Stimulated activated memory B cell treated with anti-CD40 and anti-IgM and Interleukin-4, amounts not matched to agents 10 μg/mL and 1 μg/mL and 100 μg/mL, for 72 hours (primary cell): ENCODE results near the gene DCHS2.

Source experiments
- ATAC-seq: fragments of 150-1000 bp; cut with Tn5 transposase; 2 replicates; pipeline ENCODE4 v1.10.0; 2021
- H3K27ac Mint-ChIP-seq: one replicate; pipeline ENCODE4 v1.8.0; 2022; ENCODE audit warnings: mild to moderate bottlenecking, mixed read lengths
- H3K27me3 Mint-ChIP-seq: one replicate; pipeline ENCODE4 v1.8.0; 2022; ENCODE audit warnings: mixed read lengths
- H3K36me3 Mint-ChIP-seq: one replicate; pipeline ENCODE4 v1.8.0; 2022; ENCODE audit warnings: mixed read lengths
- H3K4me1 Mint-ChIP-seq: one replicate; pipeline ENCODE4 v1.8.0; 2022; ENCODE audit warnings: mixed read lengths
- H3K4me3 Mint-ChIP-seq: one replicate; pipeline ENCODE4 v1.8.0; 2022; ENCODE audit warnings: mild to moderate bottlenecking, moderate library complexity, mixed read lengths
- H3K9me3 Mint-ChIP-seq: one replicate; pipeline ENCODE4 v1.8.0; 2022; ENCODE audit warnings: mixed read lengths

DCHS2 gene

GRCh38 chr4:154345359-154345758 lies 146.2 kb downstream of the DCHS2 start:
- H3K9me3 Mint-ChIP-seq = no peaks in the 10 kb centered on the region
- H3K4me1 Mint-ChIP-seq = no peaks in the 10 kb centered on the region
- H3K36me3 Mint-ChIP-seq = no peaks in the 10 kb centered on the region
- no peaks in the 10 kb centered on the region for H3K27me3 Mint-ChIP-seq
- H3K27ac Mint-ChIP-seq = no peak overlapping the region
- ATAC-seq = no peak
- H3K4me3 Mint-ChIP-seq = no peak overlapping the region

GRCh38 chr4:154344686-154345085 lies 146.9 kb downstream of the DCHS2 start:
- Mint-ChIP-seq H3K4me3 (no peak overlapping the region), H3K9me3 (no peaks in the 10 kb centered on the region), H3K36me3 (no peaks in the 10 kb centered on the region), H3K27ac (no peak overlapping the region), H3K27me3 (no peaks in the 10 kb centered on the region), H3K4me1 (no peaks in the 10 kb centered on the region)
- peak; percentile 53 for ATAC-seq

- ATAC-seq = no peak
- H3K4me1 Mint-ChIP-seq = no peaks in the 10 kb centered on the region
- H3K9me3 Mint-ChIP-seq = no peaks in the 10 kb centered on the region
- no peak overlapping the region for H3K4me3 Mint-ChIP-seq
- H3K36me3 Mint-ChIP-seq = no peaks in the 10 kb centered on the region
- no peak overlapping the region for H3K27ac Mint-ChIP-seq
- H3K27me3 Mint-ChIP-seq = no peaks in the 10 kb centered on the region
These were observed 147.9 kb downstream of the DCHS2 start for GRCh38 chr4:154343651-154344050.

GRCh38 chr4:154341448-154341847 lies 150.2 kb downstream of the DCHS2 start:
- Mint-ChIP-seq H3K36me3 (no peaks in the 10 kb centered on the region), H3K4me1 (no peaks in the 10 kb centered on the region), H3K27ac (no peak overlapping the region), H3K27me3 (no peaks in the 10 kb centered on the region), H3K9me3 (no peaks in the 10 kb centered on the region), H3K4me3 (no peak overlapping the region)
- no peak for ATAC-seq

GRCh38 chr4:154335588-154335987 lies 156.0 kb downstream of the DCHS2 start:
- no peaks in the 10 kb centered on the region for H3K9me3 Mint-ChIP-seq
- H3K36me3 Mint-ChIP-seq = no peaks in the 10 kb centered on the region
- ATAC-seq = no peak
- H3K4me1 Mint-ChIP-seq = peaks cover 13% of the 10 kb centered on the region
- no peak overlapping the region for H3K4me3 Mint-ChIP-seq
- H3K27me3 Mint-ChIP-seq = no peaks in the 10 kb centered on the region
- no peak overlapping the region for H3K27ac Mint-ChIP-seq

GRCh38 chr4:154332681-154333421 lies 158.7 kb downstream of the DCHS2 start:
- Mint-ChIP-seq H3K9me3 (no peaks in the 10 kb centered on the region), H3K4me1 (peaks cover 13% of the 10 kb centered on the region), H3K27me3 (no peaks in the 10 kb centered on the region), H3K27ac (peak overlapping the region; percentile 26), H3K36me3 (no peaks in the 10 kb centered on the region), H3K4me3 (peak overlapping the region; percentile 77)
- peak; percentile 88 for ATAC-seq

GRCh38 chr4:154329939-154330338 lies 161.7 kb downstream of the DCHS2 start:
- ATAC-seq = no peak
- Mint-ChIP-seq H3K4me3 (no peak overlapping the region), H3K36me3 (no peaks in the 10 kb centered on the region), H3K27me3 (peaks cover 10% of the 10 kb centered on the region), H3K9me3 (peaks cover 2% of the 10 kb centered on the region), H3K27ac (no peak overlapping the region), H3K4me1 (peaks cover 13% of the 10 kb centered on the region)

- no peaks in the 10 kb centered on the region for H3K36me3 Mint-ChIP-seq
- no peak for ATAC-seq
- H3K27me3 Mint-ChIP-seq = peaks cover 10% of the 10 kb centered on the region
- H3K4me3 Mint-ChIP-seq = no peak overlapping the region
- H3K4me1 Mint-ChIP-seq = peaks cover 13% of the 10 kb centered on the region
- H3K9me3 Mint-ChIP-seq = peaks cover 2% of the 10 kb centered on the region
- H3K27ac Mint-ChIP-seq = no peak overlapping the region
These were observed 162.2 kb downstream of the DCHS2 start for GRCh38 chr4:154329268-154329868.

GRCh38 chr4:154328030-154328429 lies 163.6 kb downstream of the DCHS2 start:
- ATAC-seq = no peak
- Mint-ChIP-seq H3K9me3 (peaks cover 2% of the 10 kb centered on the region), H3K36me3 (no peaks in the 10 kb centered on the region), H3K4me1 (peaks cover 9% of the 10 kb centered on the region), H3K4me3 (no peak overlapping the region), H3K27ac (no peak overlapping the region), H3K27me3 (peaks cover 14% of the 10 kb centered on the region)

- Mint-ChIP-seq H3K27me3 (peaks cover 22% of the 10 kb centered on the region), H3K9me3 (peaks cover 9% of the 10 kb centered on the region), H3K4me1 (no peaks in the 10 kb centered on the region), H3K4me3 (no peak overlapping the region), H3K36me3 (peaks cover 5% of the 10 kb centered on the region), H3K27ac (no peak overlapping the region)
- ATAC-seq = no peak
These were observed 171.1 kb downstream of the DCHS2 start for GRCh38 chr4:154320521-154320920.

- peaks cover 5% of the 10 kb centered on the region for H3K36me3 Mint-ChIP-seq
- H3K27me3 Mint-ChIP-seq = peaks cover 15% of the 10 kb centered on the region
- no peak overlapping the region for H3K4me3 Mint-ChIP-seq
- peaks cover 7% of the 10 kb centered on the region for H3K9me3 Mint-ChIP-seq
- no peak for ATAC-seq
- H3K27ac Mint-ChIP-seq = no peak overlapping the region
- H3K4me1 Mint-ChIP-seq = no peaks in the 10 kb centered on the region
These were observed 171.9 kb downstream of the DCHS2 start for GRCh38 chr4:154319736-154320135.

GRCh38 chr4:154317201-154317999 lies 174.2 kb downstream of the DCHS2 start:
- peaks cover 7% of the 10 kb centered on the region for H3K9me3 Mint-ChIP-seq
- H3K4me1 Mint-ChIP-seq = no peaks in the 10 kb centered on the region
- H3K36me3 Mint-ChIP-seq = peaks cover 5% of the 10 kb centered on the region
- ATAC-seq = no peak
- no peak overlapping the region for H3K4me3 Mint-ChIP-seq
- H3K27ac Mint-ChIP-seq = no peak overlapping the region
- H3K27me3 Mint-ChIP-seq = peaks cover 9% of the 10 kb centered on the region

- no peak for ATAC-seq
- H3K27me3 Mint-ChIP-seq = peaks cover 9% of the 10 kb centered on the region
- H3K27ac Mint-ChIP-seq = no peak overlapping the region
- no peaks in the 10 kb centered on the region for H3K4me1 Mint-ChIP-seq
- peaks cover 7% of the 10 kb centered on the region for H3K9me3 Mint-ChIP-seq
- H3K36me3 Mint-ChIP-seq = peaks cover 5% of the 10 kb centered on the region
- no peak overlapping the region for H3K4me3 Mint-ChIP-seq
These were observed 175.9 kb downstream of the DCHS2 start for GRCh38 chr4:154315741-154316140.

- Mint-ChIP-seq H3K27me3 (peaks cover 9% of the 10 kb centered on the region), H3K27ac (no peak overlapping the region), H3K9me3 (peaks cover 7% of the 10 kb centered on the region), H3K4me1 (no peaks in the 10 kb centered on the region), H3K4me3 (no peak overlapping the region), H3K36me3 (peaks cover 5% of the 10 kb centered on the region)
- no peak for ATAC-seq
These were observed 177.4 kb downstream of the DCHS2 start for GRCh38 chr4:154314248-154314647.

GRCh38 chr4:154313004-154313585 lies 178.5 kb downstream of the DCHS2 start:
- no peaks in the 10 kb centered on the region for H3K36me3 Mint-ChIP-seq
- ATAC-seq = no peak
- no peak overlapping the region for H3K27ac Mint-ChIP-seq
- peaks cover under 1% of the 10 kb centered on the region for H3K27me3 Mint-ChIP-seq
- H3K4me3 Mint-ChIP-seq = no peak overlapping the region
- H3K9me3 Mint-ChIP-seq = peaks cover under 1% of the 10 kb centered on the region
- no peaks in the 10 kb centered on the region for H3K4me1 Mint-ChIP-seq
